Measurements from ENCODE around the gene NRG3. TPM values are rescaled to one million over a fixed set of nuclear protein-coding genes. Genes with fewer than 3 reads are reported as not detected.

NRG3 gene
- total and polyA plus RNA-seq, 2 of the 8 experiments (the other 6 are each of a cell fraction or from before 2014, with no cell fraction given) = 4.2 to 5.0 TPM

- TF ChIP-seq, protein P1, sequence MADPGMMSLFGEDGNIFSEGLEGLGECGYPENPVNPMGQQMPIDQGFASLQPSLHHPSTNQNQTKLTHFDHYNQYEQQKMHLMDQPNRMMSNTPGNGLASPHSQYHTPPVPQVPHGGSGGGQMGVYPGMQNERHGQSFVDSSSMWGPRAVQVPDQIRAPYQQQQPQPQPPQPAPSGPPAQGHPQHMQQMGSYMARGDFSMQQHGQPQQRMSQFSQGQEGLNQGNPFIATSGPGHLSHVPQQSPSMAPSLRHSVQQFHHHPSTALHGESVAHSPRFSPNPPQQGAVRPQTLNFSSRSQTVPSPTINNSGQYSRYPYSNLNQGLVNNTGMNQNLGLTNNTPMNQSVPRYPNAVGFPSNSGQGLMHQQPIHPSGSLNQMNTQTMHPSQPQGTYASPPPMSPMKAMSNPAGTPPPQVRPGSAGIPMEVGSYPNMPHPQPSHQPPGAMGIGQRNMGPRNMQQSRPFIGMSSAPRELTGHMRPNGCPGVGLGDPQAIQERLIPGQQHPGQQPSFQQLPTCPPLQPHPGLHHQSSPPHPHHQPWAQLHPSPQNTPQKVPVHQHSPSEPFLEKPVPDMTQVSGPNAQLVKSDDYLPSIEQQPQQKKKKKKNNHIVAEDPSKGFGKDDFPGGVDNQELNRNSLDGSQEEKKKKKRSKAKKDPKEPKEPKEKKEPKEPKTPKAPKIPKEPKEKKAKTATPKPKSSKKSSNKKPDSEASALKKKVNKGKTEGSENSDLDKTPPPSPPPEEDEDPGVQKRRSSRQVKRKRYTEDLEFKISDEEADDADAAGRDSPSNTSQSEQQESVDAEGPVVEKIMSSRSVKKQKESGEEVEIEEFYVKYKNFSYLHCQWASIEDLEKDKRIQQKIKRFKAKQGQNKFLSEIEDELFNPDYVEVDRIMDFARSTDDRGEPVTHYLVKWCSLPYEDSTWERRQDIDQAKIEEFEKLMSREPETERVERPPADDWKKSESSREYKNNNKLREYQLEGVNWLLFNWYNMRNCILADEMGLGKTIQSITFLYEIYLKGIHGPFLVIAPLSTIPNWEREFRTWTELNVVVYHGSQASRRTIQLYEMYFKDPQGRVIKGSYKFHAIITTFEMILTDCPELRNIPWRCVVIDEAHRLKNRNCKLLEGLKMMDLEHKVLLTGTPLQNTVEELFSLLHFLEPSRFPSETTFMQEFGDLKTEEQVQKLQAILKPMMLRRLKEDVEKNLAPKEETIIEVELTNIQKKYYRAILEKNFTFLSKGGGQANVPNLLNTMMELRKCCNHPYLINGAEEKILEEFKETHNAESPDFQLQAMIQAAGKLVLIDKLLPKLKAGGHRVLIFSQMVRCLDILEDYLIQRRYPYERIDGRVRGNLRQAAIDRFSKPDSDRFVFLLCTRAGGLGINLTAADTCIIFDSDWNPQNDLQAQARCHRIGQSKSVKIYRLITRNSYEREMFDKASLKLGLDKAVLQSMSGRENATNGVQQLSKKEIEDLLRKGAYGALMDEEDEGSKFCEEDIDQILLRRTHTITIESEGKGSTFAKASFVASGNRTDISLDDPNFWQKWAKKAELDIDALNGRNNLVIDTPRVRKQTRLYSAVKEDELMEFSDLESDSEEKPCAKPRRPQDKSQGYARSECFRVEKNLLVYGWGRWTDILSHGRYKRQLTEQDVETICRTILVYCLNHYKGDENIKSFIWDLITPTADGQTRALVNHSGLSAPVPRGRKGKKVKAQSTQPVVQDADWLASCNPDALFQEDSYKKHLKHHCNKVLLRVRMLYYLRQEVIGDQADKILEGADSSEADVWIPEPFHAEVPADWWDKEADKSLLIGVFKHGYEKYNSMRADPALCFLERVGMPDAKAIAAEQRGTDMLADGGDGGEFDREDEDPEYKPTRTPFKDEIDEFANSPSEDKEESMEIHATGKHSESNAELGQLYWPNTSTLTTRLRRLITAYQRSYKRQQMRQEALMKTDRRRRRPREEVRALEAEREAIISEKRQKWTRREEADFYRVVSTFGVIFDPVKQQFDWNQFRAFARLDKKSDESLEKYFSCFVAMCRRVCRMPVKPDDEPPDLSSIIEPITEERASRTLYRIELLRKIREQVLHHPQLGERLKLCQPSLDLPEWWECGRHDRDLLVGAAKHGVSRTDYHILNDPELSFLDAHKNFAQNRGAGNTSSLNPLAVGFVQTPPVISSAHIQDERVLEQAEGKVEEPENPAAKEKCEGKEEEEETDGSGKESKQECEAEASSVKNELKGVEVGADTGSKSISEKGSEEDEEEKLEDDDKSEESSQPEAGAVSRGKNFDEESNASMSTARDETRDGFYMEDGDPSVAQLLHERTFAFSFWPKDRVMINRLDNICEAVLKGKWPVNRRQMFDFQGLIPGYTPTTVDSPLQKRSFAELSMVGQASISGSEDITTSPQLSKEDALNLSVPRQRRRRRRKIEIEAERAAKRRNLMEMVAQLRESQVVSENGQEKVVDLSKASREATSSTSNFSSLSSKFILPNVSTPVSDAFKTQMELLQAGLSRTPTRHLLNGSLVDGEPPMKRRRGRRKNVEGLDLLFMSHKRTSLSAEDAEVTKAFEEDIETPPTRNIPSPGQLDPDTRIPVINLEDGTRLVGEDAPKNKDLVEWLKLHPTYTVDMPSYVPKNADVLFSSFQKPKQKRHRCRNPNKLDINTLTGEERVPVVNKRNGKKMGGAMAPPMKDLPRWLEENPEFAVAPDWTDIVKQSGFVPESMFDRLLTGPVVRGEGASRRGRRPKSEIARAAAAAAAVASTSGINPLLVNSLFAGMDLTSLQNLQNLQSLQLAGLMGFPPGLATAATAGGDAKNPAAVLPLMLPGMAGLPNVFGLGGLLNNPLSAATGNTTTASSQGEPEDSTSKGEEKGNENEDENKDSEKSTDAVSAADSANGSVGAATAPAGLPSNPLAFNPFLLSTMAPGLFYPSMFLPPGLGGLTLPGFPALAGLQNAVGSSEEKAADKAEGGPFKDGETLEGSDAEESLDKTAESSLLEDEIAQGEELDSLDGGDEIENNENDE (IDR thresholded peaks at IDR 0.05; ENCODE audit: insufficient replicate concordance, low read length) = no peak
- TF ChIP-seq SAP30 (IDR thresholded peaks at IDR 0.05; ENCODE audit: insufficient read depth, insufficient replicate concordance, low read length) = no peak
- no peak for TF ChIP-seq EP300 (IDR thresholded peaks at IDR 0.05; ENCODE audit: borderline replicate concordance in 1 of 2, low read depth in 2 of 2, low read length in 2 of 2)
- TF ChIP-seq SP2 (IDR thresholded peaks at IDR 0.05; ENCODE audit: low read length) = no peak
- TF ChIP-seq GABPA (IDR thresholded peaks at IDR 0.05; ENCODE audit: borderline replicate concordance, insufficient read depth, low read length) = no peak
- TF ChIP-seq SUZ12 (IDR thresholded peaks at IDR 0.05; ENCODE audit: low read length) = no peak
- no peak for TF ChIP-seq ASH2L (IDR thresholded peaks at IDR 0.05; ENCODE audit: low read length)
- TF ChIP-seq SIX5 (IDR thresholded peaks at IDR 0.05; ENCODE audit: low read depth, low read length) = no peak
- TF ChIP-seq FOSL1 (IDR thresholded peaks at IDR 0.05; ENCODE audit: insufficient read depth, low read depth, low read length) = no peak
- TF ChIP-seq BRCA1 (IDR thresholded peaks at IDR 0.05; ENCODE audit: low read depth, low read length) = no peak
- TF ChIP-seq SIN3A (conservative IDR thresholded peaks at IDR 0.05 in 1 of 2, IDR thresholded peaks at IDR 0.05 in 1 of 2; ENCODE audit: low read depth in 1 of 2, low read length in 2 of 2) = no peak
- no peak for TF ChIP-seq BCL11A (IDR thresholded peaks at IDR 0.05; ENCODE audit: low read depth in 2 of 2, low read length in 2 of 2)
These were observed 286.3 kb downstream of the NRG3 start (continued) for GRCh38 chr10:82161264-82161663.
